Neural cell (in vitro differentiated cells): ENCODE results near the gene LY6G6F. TPM values are rescaled to one million over a fixed set of nuclear protein-coding genes. Genes with fewer than 3 reads are reported as not detected.
A peak's percentile ranks its signal among the peaks of the same experiment; 100 is the strongest.

Experiments
- H2AFZ ChIP-seq: fragments of 200-600, 300-800 bp; sonication (generic), shearing (Covaris generic); 2 replicates; pipeline ENCODE4 v1.6.0; 2014; ENCODE audit warnings: low read depth, mild to moderate bottlenecking, antibody characterized with exemption, low read length, moderate library complexity
- H3F3A ChIP-seq: fragments of 200-600 bp; shearing (Covaris generic); 2 replicates; pipeline ENCODE4 v1.6.1; 2016; ENCODE audit warnings: mild to moderate bottlenecking, moderate library complexity, mixed read lengths, antibody characterized with exemption, low read length; ENCODE audit not compliant: insufficient read depth, poor library complexity, severe bottlenecking
- H3K27ac ChIP-seq: fragments of 200-600, 300-800 bp; sonication (generic), shearing (Covaris generic); 2 replicates; pipeline ENCODE4 v1.5.1; 2014; ENCODE audit warnings: mild to moderate bottlenecking, low read length, moderate library complexity
- H3K27me3 ChIP-seq: fragments of 300-800, 200-600 bp; sonication (generic), shearing (Covaris generic); 2 replicates; pipeline ENCODE4 v1.6.0; 2014; ENCODE audit warnings: mild to moderate bottlenecking, low read depth, low read length, moderate library complexity; ENCODE audit not compliant: insufficient read depth
- H3K36me3 ChIP-seq: fragments of 300-800, 200-600 bp; sonication (generic), shearing (Covaris generic); 2 replicates; pipeline ENCODE4 v1.5.1; 2014; ENCODE audit warnings: mild to moderate bottlenecking, antibody characterized with exemption, low read length, moderate library complexity; ENCODE audit not compliant: insufficient read depth
- H3K4me2 ChIP-seq: fragments of 300-800, 200-600 bp; sonication (generic), shearing (Covaris generic); 2 replicates; pipeline ENCODE4 v1.6.0; 2014; ENCODE audit warnings: mild to moderate bottlenecking, low read length
- H3K4me3 ChIP-seq: fragments of 300-800, 200-600 bp; sonication (generic), shearing (Covaris generic); 2 replicates; pipeline ENCODE4 v1.5.1; 2014; ENCODE audit warnings: mild to moderate bottlenecking, low read length, moderate library complexity
- H3K79me2 ChIP-seq: fragments of 200-600 bp; shearing (Covaris generic); replicated peaks from 2 replicates; pipeline ENCODE4 v1.6.0; 2014; ENCODE audit warnings: mild to moderate bottlenecking, low read length, moderate library complexity; ENCODE audit not compliant: insufficient read depth
- H3K9ac ChIP-seq: fragments of 300-800, 200-600 bp; sonication (generic), shearing (Covaris generic); 2 replicates; pipeline ENCODE4 v1.6.1; 2016; ENCODE audit warnings: mild to moderate bottlenecking, low read length, mixed read lengths
- H3K9me2 ChIP-seq: fragments of 200-600 bp; shearing (Covaris generic); 2 replicates; pipeline ENCODE4 v1.6.1; 2016; ENCODE audit warnings: mild to moderate bottlenecking, low read length, mixed read lengths; ENCODE audit not compliant: insufficient read depth
- H3K9me3 ChIP-seq: fragments of 200-600, 300-800 bp; sonication (generic), shearing (Covaris generic); 2 replicates; pipeline ENCODE4 v1.6.1; 2016; ENCODE audit warnings: mild to moderate bottlenecking, mixed run types, low read length, moderate library complexity, mixed read lengths
- H4K20me1 ChIP-seq: fragments of 200-600 bp; shearing (Covaris generic); 2 replicates; pipeline ENCODE4 v1.6.1; 2016; ENCODE audit warnings: mild to moderate bottlenecking, mixed run types; ENCODE audit not compliant: insufficient read depth
- EP300 ChIP-seq: fragments of 450-650 bp; conservative IDR thresholded peaks from 2 replicates; pipeline ENCODE4 v1.6.1; 2014; ENCODE audit warnings: antibody characterized with exemption, mild to moderate bottlenecking, moderate library complexity; ENCODE audit not compliant: poor library complexity, severe bottlenecking
- EZH2 ChIP-seq: fragments of 200-600, 300-800 bp; shearing (Covaris generic), sonication (generic); IDR thresholded peaks from 2 replicates; pipeline ENCODE4 v1.6.1; 2014; ENCODE audit warnings: antibody characterized with exemption, low read length, borderline replicate concordance, mild to moderate bottlenecking; ENCODE audit not compliant: insufficient read depth, poor library complexity, severe bottlenecking
- MXI1 ChIP-seq: fragments of 450-650 bp; conservative IDR thresholded peaks from 2 replicates; pipeline ENCODE4 v1.6.1; 2014; ENCODE audit warnings: antibody characterized with exemption, mild to moderate bottlenecking; ENCODE audit not compliant: poor library complexity, severe bottlenecking
- POLR2AphosphoS5 ChIP-seq: IDR thresholded peaks from 2 replicates; pipeline ENCODE4 v1.6.1; 2012
- RAD21 ChIP-seq: fragments of 450-650 bp; conservative IDR thresholded peaks from 2 replicates; pipeline ENCODE4 v1.6.1; 2014; ENCODE audit warnings: antibody characterized with exemption, mild to moderate bottlenecking, moderate library complexity
- REST ChIP-seq: IDR thresholded peaks from 2 replicates; pipeline ENCODE4 v1.6.1; 2012; ENCODE audit warnings: borderline replicate concordance
- SMC3 ChIP-seq: fragments of 450-650 bp; conservative IDR thresholded peaks from 2 replicates; pipeline ENCODE4 v1.6.1; 2014; ENCODE audit warnings: antibody characterized with exemption, mild to moderate bottlenecking, moderate library complexity; ENCODE audit not compliant: poor library complexity
- TAF1 ChIP-seq: IDR thresholded peaks from 2 replicates; pipeline ENCODE4 v1.6.1; 2012; ENCODE audit warnings: low read depth
- polyA plus RNA-seq: library from polyadenylated mRNA; depleted of rRNA; stranded (reverse); fragments of >200 nt; gene quantifications from 2 replicates; pipeline ENCODE4 v1.2.3, GENCODE V29; 2014
- TF ChIP-seq, protein P1 (sequence below): fragments of 450-650 bp; IDR thresholded peaks from 2 replicates; pipeline ENCODE4 v1.5.1; 2014; ENCODE audit warnings: antibody characterized with exemption, mild to moderate bottlenecking, moderate library complexity; ENCODE audit not compliant: poor library complexity, severe bottlenecking

LY6G6F gene
- polyA plus RNA-seq, 1 donor from 2014 or later, result not detected

DNA sequence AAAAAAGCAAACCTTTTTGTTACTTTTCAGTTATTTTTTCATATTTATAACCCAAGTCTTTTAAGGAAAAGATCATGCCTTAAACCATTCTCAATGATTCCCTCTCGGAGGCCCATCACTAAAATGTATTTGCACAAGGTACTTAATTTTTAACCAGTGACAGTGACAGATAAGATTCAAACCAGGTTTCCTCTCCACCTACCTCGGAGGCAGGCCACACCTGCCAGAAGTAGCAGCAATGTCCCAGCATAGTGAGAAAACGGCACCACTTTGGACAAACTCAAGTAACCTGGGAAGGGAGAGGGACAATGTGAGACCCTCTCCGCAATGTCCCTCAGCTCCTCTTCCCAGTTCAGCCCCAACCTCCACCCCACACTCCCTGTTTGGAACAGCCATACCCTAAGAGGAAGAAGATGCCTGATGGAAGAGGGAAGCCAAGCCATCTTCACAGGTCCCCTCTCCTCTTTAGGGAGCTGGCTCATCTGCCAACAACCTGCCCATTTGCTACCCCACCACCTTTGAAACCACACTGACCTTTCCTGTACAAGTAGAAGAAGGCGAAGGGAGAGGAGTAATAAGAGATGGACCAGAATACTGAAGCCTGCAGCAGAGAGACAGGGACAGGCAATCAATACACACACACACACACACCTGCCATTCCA, 5.8 kb upstream of the LY6G6F start:
- TF ChIP-seq TAF1 (no peak), RAD21 (no peak)
- H4K20me1 ChIP-seq, result no peaks in the 10 kb centered on the region
- peak overlapping the region; percentile 84 for H3K4me3 ChIP-seq
- no peaks in the 10 kb centered on the region for H3K9me3 ChIP-seq
- H3K36me3 ChIP-seq, result no peaks in the 10 kb centered on the region
- no peak overlapping the region for H2AFZ ChIP-seq
- no peak overlapping the region for H3K27ac ChIP-seq
- H3K4me2 ChIP-seq, result peak overlapping the region; percentile 96
- no peaks in the 10 kb centered on the region for H3K27me3 ChIP-seq
- H3K9ac ChIP-seq, result peak overlapping the region; percentile 93
- H3K79me2 ChIP-seq, result peaks cover 26% of the 10 kb centered on the region
- H3K9me2 ChIP-seq, result no peaks in the 10 kb centered on the region
- H3F3A ChIP-seq, result no peaks in the 10 kb centered on the region

DNA sequence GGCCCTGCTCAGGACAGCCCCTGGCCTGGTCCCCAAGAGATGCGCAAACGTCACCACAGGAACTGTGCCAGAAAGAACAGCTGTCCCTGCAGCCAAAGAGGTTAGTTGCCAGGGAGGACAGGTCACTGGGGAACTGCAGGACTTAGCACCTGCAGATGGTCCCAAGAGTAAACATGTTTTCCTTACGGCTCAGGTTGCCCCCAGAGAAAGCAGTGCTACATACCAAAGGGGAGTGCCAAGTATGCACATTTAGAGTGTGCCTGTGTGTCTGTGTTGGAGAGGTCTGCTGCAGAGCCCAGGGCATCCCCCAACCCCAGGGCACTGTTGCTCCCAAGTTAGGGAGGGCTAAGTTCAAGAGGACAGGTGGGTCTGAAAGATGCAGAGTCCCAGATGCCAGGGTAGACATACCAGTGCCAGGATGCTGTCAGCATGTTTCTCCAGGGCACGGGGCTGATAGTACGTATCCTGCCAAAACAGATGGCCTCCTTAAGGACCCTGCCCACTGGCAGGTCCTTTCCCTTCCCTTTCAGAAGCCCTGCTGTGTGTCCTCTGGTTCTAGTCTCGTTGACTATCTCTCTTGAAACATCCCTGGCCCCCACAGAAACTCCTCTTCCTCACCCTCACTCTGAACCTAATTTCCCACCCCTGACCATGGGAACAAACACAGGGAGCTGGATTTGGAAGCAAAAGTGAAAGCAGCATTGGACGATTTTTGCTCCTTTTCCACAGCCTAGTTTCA, 4.8 kb upstream of the LY6G6F start:
- Histone ChIP-seq H3K27ac (peak overlapping the region; percentile 95), H3K9me2 (no peaks in the 10 kb centered on the region), H3K36me3 (no peaks in the 10 kb centered on the region), H3K4me3 (peak overlapping the region; percentile 84), H3K9me3 (no peaks in the 10 kb centered on the region), H2AFZ (peak overlapping the region; percentile 88), H3K27me3 (no peaks in the 10 kb centered on the region), H4K20me1 (no peaks in the 10 kb centered on the region), H3K79me2 (peaks cover 26% of the 10 kb centered on the region), H3K9ac (peak overlapping the region; percentile 93), H3K4me2 (peak overlapping the region; percentile 96), H3F3A (no peaks in the 10 kb centered on the region)
- TF ChIP-seq POLR2AphosphoS5 (no peak), TAF1 (no peak), RAD21 (no peak), EZH2 (no peak), EP300 (no peak), SMC3 (no peak), MXI1 (no peak), REST (no peak)
- TF ChIP-seq, protein P1, sequence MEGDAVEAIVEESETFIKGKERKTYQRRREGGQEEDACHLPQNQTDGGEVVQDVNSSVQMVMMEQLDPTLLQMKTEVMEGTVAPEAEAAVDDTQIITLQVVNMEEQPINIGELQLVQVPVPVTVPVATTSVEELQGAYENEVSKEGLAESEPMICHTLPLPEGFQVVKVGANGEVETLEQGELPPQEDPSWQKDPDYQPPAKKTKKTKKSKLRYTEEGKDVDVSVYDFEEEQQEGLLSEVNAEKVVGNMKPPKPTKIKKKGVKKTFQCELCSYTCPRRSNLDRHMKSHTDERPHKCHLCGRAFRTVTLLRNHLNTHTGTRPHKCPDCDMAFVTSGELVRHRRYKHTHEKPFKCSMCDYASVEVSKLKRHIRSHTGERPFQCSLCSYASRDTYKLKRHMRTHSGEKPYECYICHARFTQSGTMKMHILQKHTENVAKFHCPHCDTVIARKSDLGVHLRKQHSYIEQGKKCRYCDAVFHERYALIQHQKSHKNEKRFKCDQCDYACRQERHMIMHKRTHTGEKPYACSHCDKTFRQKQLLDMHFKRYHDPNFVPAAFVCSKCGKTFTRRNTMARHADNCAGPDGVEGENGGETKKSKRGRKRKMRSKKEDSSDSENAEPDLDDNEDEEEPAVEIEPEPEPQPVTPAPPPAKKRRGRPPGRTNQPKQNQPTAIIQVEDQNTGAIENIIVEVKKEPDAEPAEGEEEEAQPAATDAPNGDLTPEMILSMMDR, result no peak
